DND-41 (cell line): ENCODE measurements around the gene ST6GALNAC3.

Experiments used
- ATAC-seq: fragments of 200-7000 bp; cut with Tn5 transposase; 3 replicates; pipeline ENCODE4 v1.9.1; 2021; ENCODE audit warnings: low read depth; ENCODE audit not compliant: insufficient read depth
- DNase-seq: peaks from one replicate; pipeline ENCODE4 v3.0.0-alpha.2; 2020
- H2AFZ ChIP-seq: 2 replicates; pipeline ENCODE4 v1.6.0; 2012; ENCODE audit warnings: low read depth, low read length
- H3K27ac ChIP-seq: 2 replicates; pipeline ENCODE4 v1.5.1; 2012; ENCODE audit warnings: low read length, inconsistent platforms
- H3K27me3 ChIP-seq: fragments of 200-600 bp; sonication (generic); 2 replicates; pipeline ENCODE4 v1.6.0; 2012; ENCODE audit warnings: low read length, mild to moderate bottlenecking, inconsistent platforms; ENCODE audit not compliant: insufficient read depth, poor library complexity
- H3K36me3 ChIP-seq: 2 replicates; pipeline ENCODE4 v1.5.1; 2012; ENCODE audit warnings: low read length, inconsistent platforms; ENCODE audit not compliant: insufficient read depth
- H3K4me1 ChIP-seq: 2 replicates; pipeline ENCODE4 v1.5.1; 2012; ENCODE audit warnings: mild to moderate bottlenecking, low read length; ENCODE audit not compliant: insufficient read depth
- H3K4me2 ChIP-seq: 2 replicates; pipeline ENCODE4 v1.6.0; 2012; ENCODE audit warnings: mild to moderate bottlenecking, moderate library complexity, low read length, inconsistent platforms; ENCODE audit not compliant: insufficient read depth
- H3K4me3 ChIP-seq, 2 experiments: fragments of 200-600 bp in 1 of 2; shearing (Covaris generic) in 1 of 2; 2 replicates each; pipeline ENCODE4 v1.5.1; 2012 to 2016; ENCODE audit warnings: inconsistent platforms in 2 of 2, low read length in 2 of 2, mild to moderate bottlenecking in 2 of 2, low read depth in 1 of 2, moderate library complexity in 1 of 2
- H3K79me2 ChIP-seq: 2 replicates; pipeline ENCODE4 v1.6.0; 2012; ENCODE audit warnings: low read length, inconsistent platforms; ENCODE audit not compliant: insufficient read depth
- H3K9ac ChIP-seq: 2 replicates; pipeline ENCODE4 v1.6.0; 2012; ENCODE audit warnings: low read depth, mild to moderate bottlenecking, inconsistent platforms, low read length, moderate library complexity
- H3K9me3 ChIP-seq: 2 replicates; pipeline ENCODE4 v1.5.1; 2012; ENCODE audit warnings: low read length, moderate library complexity, mild to moderate bottlenecking, inconsistent platforms; ENCODE audit not compliant: insufficient read depth, severe bottlenecking
- H4K20me1 ChIP-seq: 2 replicates; pipeline ENCODE4 v1.6.0; 2012; ENCODE audit warnings: low read length; ENCODE audit not compliant: insufficient read depth
- EZH2 ChIP-seq: IDR thresholded peaks from 3 replicates; pipeline ENCODE4 v1.6.1; 2012; ENCODE audit warnings: borderline replicate concordance, low read depth, mild to moderate bottlenecking, moderate library complexity, low read length, inconsistent platforms; ENCODE audit not compliant: severe bottlenecking
- TF ChIP-seq, protein P1 (sequence below): IDR thresholded peaks from 2 replicates; pipeline ENCODE4 v1.5.1; 2012; ENCODE audit warnings: borderline replicate concordance, low read length, moderate library complexity, mild to moderate bottlenecking; ENCODE audit not compliant: poor library complexity, severe bottlenecking; ENCODE audit errors: extremely low read depth

ST6GALNAC3 gene

GRCh38 chr1:76101548-76101947 is 27.0 kb downstream of the ST6GALNAC3 start:
- Histone ChIP-seq H3K4me1 (no peaks in the 10 kb centered on the region), H3K79me2 (no peaks in the 10 kb centered on the region), H3K27me3 (no peaks in the 10 kb centered on the region), H3K27ac (no peak overlapping the region), H2AFZ (no peak overlapping the region), H3K4me2 (no peak overlapping the region), H4K20me1 (no peaks in the 10 kb centered on the region), H3K9me3 (no peaks in the 10 kb centered on the region), H3K9ac (no peak overlapping the region), H3K4me3 (no peak overlapping the region), H3K36me3 (no peaks in the 10 kb centered on the region)
- TF ChIP-seq, protein P1, sequence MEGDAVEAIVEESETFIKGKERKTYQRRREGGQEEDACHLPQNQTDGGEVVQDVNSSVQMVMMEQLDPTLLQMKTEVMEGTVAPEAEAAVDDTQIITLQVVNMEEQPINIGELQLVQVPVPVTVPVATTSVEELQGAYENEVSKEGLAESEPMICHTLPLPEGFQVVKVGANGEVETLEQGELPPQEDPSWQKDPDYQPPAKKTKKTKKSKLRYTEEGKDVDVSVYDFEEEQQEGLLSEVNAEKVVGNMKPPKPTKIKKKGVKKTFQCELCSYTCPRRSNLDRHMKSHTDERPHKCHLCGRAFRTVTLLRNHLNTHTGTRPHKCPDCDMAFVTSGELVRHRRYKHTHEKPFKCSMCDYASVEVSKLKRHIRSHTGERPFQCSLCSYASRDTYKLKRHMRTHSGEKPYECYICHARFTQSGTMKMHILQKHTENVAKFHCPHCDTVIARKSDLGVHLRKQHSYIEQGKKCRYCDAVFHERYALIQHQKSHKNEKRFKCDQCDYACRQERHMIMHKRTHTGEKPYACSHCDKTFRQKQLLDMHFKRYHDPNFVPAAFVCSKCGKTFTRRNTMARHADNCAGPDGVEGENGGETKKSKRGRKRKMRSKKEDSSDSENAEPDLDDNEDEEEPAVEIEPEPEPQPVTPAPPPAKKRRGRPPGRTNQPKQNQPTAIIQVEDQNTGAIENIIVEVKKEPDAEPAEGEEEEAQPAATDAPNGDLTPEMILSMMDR = no peak
- no peak for TF ChIP-seq EZH2
- ATAC-seq (no peak), DNase-seq (no peak)

DNA sequence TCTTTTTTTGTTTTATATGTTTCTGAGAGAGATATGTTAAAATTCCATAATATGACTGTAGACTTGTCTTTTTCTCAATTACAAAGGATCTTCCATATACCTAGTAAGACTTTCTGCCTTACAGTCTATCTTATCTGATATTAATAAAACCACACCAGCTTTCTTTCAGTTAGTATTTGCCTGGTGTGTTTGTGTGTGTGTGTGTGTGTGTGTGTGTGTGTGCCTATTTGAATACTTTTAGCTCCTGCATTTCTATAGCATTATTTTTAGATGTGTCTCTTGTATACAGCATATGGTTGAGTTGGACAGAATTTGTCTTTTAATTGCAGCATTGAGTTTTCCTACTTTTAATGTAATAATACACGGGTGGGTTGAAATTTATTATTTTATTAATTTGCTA is 27.5 kb downstream of the ST6GALNAC3 start:
- no peak overlapping the region for H3K27ac ChIP-seq
- H3K9me3 ChIP-seq = no peaks in the 10 kb centered on the region
- no peak overlapping the region for H3K9ac ChIP-seq
- no peaks in the 10 kb centered on the region for H3K27me3 ChIP-seq
- no peak overlapping the region for H3K4me2 ChIP-seq
- no peaks in the 10 kb centered on the region for H3K79me2 ChIP-seq
- DNase-seq (no peak), ATAC-seq (no peak)
- TF ChIP-seq, protein P1 = no peak
- no peak for TF ChIP-seq EZH2
- H4K20me1 ChIP-seq = no peaks in the 10 kb centered on the region
- H3K4me3 ChIP-seq = no peak overlapping the region
- no peak overlapping the region for H2AFZ ChIP-seq
- H3K4me1 ChIP-seq = no peaks in the 10 kb centered on the region
- no peaks in the 10 kb centered on the region for H3K36me3 ChIP-seq

DNA sequence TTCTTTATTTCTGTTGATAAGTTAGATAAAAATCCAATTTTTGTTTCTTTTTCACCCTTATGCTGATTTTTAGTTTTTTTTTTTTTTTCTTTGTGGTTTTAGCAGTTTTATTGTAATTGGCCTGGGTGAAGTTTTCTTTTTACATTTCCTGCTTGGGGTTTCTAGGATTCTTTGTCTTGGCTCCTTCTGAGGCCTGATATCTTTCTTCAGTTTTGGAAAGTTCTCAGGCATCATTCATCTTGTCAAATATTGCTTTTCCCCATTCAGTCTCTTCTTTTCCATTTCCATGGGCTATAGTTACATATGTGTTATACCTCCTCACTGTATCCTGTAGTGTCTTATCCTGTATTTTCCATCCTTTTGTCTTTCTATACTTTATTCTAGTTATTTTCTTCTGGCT is 28.5 kb downstream of the ST6GALNAC3 start:
- no peak overlapping the region for H2AFZ ChIP-seq
- no peaks in the 10 kb centered on the region for H3K36me3 ChIP-seq
- H3K4me3 ChIP-seq = no peak overlapping the region
- no peak overlapping the region for H3K27ac ChIP-seq
- no peaks in the 10 kb centered on the region for H3K27me3 ChIP-seq
- H3K79me2 ChIP-seq = no peaks in the 10 kb centered on the region
- no peaks in the 10 kb centered on the region for H3K9me3 ChIP-seq
- TF ChIP-seq, protein P1 = no peak
- TF ChIP-seq EZH2 = no peak
- no peak for ATAC-seq
- no peak overlapping the region for H3K4me2 ChIP-seq
- no peaks in the 10 kb centered on the region for H3K4me1 ChIP-seq
- no peak overlapping the region for H3K9ac ChIP-seq
- H4K20me1 ChIP-seq = no peaks in the 10 kb centered on the region
- DNase-seq = no peak

GRCh38 chr1:76105372-76105771 is 30.8 kb downstream of the ST6GALNAC3 start:
- Histone ChIP-seq H3K9me3 (no peaks in the 10 kb centered on the region), H3K27ac (no peak overlapping the region), H3K79me2 (no peaks in the 10 kb centered on the region), H3K4me3 (no peak overlapping the region), H3K9ac (no peak overlapping the region), H3K4me1 (no peaks in the 10 kb centered on the region), H3K27me3 (no peaks in the 10 kb centered on the region), H3K36me3 (no peaks in the 10 kb centered on the region), H2AFZ (no peak overlapping the region), H4K20me1 (no peaks in the 10 kb centered on the region), H3K4me2 (no peak overlapping the region)
- no peak for TF ChIP-seq EZH2
- TF ChIP-seq, protein P1 = no peak
- no peak for DNase-seq
- peak; percentile 39; the same call in 1 of the 3 replicates for ATAC-seq
